ENCODE results near the gene ITPKB.

DNA sequence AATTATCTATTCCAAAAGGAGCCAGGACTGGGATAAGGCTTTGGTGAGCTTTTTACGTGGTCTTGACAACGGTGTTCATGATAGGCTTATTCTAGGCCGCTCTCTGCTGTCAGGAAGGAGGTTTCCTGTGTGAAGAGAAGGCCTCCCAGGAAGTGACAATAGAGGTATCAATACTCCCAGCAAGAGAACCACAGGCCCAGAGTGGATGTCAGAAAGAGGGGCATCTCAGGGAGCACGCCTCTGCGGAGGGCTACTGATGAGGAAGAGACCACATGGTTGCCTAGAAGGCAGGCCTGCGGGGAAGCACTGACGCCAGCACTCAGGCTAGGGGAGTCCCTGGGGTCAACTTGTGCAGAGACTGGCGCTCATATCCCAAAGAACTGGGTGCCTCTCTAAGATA is 60.4 kb downstream of the ITPKB start:
- TF ChIP-seq JUNB (IDR thresholded peaks at IDR 0.05; ENCODE audit: unreplicated experiment) (no peak), POLR2AphosphoS5 (IDR thresholded peaks at IDR 0.05; ENCODE audit: low read depth) (no peak), EZH2 (IDR thresholded peaks at IDR 0.05; ENCODE audit: low read depth, unreplicated experiment) (no peak), EZH2phosphoT487 (IDR thresholded peaks at IDR 0.05; ENCODE audit: unreplicated experiment) (no peak), NANOG (IDR thresholded peaks at IDR 0.05; ENCODE audit: borderline replicate concordance) (no peak)
- TF ChIP-seq, protein P1, sequence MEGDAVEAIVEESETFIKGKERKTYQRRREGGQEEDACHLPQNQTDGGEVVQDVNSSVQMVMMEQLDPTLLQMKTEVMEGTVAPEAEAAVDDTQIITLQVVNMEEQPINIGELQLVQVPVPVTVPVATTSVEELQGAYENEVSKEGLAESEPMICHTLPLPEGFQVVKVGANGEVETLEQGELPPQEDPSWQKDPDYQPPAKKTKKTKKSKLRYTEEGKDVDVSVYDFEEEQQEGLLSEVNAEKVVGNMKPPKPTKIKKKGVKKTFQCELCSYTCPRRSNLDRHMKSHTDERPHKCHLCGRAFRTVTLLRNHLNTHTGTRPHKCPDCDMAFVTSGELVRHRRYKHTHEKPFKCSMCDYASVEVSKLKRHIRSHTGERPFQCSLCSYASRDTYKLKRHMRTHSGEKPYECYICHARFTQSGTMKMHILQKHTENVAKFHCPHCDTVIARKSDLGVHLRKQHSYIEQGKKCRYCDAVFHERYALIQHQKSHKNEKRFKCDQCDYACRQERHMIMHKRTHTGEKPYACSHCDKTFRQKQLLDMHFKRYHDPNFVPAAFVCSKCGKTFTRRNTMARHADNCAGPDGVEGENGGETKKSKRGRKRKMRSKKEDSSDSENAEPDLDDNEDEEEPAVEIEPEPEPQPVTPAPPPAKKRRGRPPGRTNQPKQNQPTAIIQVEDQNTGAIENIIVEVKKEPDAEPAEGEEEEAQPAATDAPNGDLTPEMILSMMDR (conservative IDR thresholded peaks at IDR 0.05; ENCODE audit: low read depth in 2 of 2): no peak
- TF ChIP-seq, protein P2, sequence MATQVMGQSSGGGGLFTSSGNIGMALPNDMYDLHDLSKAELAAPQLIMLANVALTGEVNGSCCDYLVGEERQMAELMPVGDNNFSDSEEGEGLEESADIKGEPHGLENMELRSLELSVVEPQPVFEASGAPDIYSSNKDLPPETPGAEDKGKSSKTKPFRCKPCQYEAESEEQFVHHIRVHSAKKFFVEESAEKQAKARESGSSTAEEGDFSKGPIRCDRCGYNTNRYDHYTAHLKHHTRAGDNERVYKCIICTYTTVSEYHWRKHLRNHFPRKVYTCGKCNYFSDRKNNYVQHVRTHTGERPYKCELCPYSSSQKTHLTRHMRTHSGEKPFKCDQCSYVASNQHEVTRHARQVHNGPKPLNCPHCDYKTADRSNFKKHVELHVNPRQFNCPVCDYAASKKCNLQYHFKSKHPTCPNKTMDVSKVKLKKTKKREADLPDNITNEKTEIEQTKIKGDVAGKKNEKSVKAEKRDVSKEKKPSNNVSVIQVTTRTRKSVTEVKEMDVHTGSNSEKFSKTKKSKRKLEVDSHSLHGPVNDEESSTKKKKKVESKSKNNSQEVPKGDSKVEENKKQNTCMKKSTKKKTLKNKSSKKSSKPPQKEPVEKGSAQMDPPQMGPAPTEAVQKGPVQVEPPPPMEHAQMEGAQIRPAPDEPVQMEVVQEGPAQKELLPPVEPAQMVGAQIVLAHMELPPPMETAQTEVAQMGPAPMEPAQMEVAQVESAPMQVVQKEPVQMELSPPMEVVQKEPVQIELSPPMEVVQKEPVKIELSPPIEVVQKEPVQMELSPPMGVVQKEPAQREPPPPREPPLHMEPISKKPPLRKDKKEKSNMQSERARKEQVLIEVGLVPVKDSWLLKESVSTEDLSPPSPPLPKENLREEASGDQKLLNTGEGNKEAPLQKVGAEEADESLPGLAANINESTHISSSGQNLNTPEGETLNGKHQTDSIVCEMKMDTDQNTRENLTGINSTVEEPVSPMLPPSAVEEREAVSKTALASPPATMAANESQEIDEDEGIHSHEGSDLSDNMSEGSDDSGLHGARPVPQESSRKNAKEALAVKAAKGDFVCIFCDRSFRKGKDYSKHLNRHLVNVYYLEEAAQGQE (IDR thresholded peaks at IDR 0.05; ENCODE audit: unreplicated experiment): no peak

All from GM23338 (cell line).